GM19239 (cell line): ENCODE results near the gene CREB3L2.

Experiments
- DNase-seq: peaks from one replicate; pipeline ENCODE4 v3.0.0; 2011; ENCODE audit warnings: low spot score; ENCODE audit not compliant: insufficient read length
- FAIRE-seq: peaks from 2 replicates; lab custom pipeline; 2011; peaks lifted over from hg19 to GRCh38; lab: Jason Lieb, UNC

CREB3L2 gene

DNA sequence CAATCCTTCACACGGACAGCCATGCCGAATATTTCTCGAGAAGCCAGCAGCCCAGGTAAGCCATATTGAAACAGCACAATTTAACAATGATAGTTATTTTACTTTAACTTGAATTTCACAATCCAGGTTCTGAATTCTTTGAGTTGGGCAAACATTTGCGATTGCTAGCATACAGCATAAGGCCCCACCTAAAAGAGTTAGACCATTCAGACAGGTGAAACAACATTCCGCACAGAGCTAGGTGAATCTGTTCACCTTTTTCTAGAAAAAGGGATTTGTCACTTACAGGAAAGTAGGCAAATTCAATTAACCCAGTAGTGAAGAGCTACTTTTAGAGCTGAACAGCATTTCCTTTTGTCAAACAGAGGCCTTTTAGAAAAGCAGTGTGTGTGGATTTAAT is 45.3 kb downstream of the CREB3L2 start:
- DNase-seq, result no peak
- no peak for FAIRE-seq

DNA sequence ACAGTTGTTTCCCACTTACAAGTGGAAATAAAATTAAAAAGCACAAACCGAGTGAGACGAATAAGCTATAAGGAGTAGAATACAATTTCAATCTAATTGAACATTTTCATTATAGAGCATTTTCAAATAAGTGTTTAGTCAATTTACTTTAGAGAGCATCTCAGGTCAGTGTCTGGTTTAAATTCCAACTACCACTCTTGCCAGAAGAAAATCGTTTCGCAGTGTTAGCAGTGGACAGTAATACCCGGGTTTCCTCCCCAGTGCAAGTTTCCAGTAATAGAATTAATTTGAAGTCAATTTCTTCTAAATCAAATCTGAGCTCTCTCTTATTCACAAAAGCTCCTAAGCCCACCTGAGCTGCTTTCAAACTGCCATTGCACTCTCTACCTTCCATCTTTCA is 45.7 kb downstream of the CREB3L2 start:
- DNase-seq, result no peak
- no peak for FAIRE-seq

DNA sequence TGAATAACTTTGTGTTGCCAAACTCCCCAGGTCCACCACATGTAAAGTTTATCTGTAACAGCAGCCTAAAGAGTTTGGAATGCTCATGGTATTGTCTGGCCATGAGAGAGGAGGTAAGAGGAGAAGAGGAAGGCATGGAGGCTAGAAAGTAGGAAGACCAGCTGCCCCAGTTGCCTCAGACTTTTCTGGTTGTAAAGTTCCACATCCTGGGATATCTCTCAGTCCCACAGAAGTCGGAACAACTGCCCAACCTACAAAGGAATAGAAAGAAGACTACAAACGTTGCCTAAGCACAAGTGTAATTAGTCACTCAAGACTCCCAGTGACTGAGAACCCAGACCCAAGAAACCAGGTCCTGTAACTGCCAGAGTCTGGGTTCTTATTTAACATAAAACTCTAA is 47.3 kb downstream of the CREB3L2 start:
- FAIRE-seq, result no peak

DNA sequence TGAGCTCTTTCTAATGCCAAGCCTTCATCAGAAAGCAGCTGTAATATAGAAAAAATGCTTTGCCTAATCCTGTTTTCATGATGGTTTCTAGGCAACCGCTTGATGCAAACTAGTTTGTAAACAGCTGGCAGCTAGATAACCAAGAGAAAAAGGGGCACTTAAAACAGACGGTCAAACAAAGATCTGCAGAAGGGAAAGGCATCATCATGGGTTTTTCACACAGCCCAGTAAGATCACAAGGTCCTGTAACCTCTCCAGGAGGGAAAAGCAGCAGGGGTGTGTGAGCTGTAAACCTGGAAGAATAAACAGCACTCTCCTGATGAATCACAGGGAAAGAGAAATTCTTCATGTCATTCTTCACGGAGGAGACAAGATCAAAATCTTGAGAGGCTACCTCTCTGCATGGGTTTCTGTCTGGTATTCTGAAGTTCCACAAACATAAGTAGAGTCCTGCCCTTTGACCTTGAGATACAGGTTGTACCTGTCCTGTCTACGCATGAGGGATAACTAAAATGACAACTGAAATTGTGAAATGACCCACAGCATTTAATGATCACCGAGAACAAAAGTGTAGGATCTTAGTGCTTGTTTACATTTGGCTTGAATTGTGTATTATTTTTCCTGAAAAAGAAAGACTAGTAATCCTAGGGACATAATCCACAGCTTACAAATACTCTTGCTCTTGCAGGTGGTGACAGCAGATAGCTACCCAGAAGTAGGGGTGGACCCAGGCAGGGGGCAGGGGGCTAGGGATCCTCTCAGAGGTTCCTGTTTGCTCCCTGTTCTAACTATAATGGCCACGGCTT is 48.0 kb downstream of the CREB3L2 start:
- no peak for DNase-seq
- no peak for FAIRE-seq

More for the DNA sequence above, 47.3 kb downstream of the CREB3L2 start:
- DNase-seq, result no peak

DNA sequence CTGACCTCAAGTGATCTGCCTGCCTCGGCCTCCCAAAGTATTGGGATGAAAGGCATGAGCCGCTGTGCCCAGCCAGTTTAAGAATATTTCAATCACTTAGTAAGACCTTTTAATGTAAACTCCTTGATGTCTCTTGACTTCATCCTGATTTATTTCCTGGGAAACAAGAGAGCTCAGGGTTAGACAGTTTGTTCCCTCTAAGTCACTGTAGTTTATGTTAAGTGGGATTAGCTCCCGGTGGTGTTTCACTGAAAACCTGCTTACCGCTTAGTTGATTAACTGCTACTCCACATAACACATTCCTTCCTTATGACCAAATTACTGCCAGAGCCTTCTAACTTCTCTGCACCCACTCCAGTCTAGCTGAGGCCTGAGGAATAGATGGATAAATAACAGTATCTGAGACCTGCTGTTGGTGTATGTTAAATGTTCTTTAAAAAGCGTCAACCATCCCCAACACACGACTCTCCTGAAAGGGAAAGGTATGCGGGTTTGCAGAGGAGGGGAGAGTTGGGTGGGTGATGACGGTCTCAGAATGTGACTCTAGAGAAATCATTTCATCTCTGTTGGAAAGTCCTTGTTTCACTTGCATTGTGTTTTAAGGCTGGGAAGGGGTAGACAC is 48.7 kb downstream of the CREB3L2 start:
- FAIRE-seq, result no peak
- no peak for DNase-seq

DNA sequence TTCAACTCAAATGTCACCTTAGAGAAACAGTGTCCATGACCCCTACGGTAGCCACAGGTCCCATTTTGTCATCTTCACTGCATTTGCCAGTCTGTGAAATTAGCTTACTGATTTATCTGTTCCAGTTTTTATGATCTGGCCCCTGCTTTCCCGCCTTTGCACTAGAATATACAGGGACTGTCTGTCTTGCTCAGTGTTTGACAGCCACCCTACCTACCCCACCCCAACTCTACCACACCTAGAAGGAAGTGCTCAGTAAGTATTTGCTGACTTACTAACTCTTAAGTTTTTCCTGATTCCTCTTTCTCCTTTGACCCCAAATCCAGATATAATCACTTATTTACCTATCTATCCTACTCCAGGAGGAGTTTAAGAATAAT is 49.5 kb downstream of the CREB3L2 start:
- DNase-seq (no peak), FAIRE-seq (no peak)

DNA sequence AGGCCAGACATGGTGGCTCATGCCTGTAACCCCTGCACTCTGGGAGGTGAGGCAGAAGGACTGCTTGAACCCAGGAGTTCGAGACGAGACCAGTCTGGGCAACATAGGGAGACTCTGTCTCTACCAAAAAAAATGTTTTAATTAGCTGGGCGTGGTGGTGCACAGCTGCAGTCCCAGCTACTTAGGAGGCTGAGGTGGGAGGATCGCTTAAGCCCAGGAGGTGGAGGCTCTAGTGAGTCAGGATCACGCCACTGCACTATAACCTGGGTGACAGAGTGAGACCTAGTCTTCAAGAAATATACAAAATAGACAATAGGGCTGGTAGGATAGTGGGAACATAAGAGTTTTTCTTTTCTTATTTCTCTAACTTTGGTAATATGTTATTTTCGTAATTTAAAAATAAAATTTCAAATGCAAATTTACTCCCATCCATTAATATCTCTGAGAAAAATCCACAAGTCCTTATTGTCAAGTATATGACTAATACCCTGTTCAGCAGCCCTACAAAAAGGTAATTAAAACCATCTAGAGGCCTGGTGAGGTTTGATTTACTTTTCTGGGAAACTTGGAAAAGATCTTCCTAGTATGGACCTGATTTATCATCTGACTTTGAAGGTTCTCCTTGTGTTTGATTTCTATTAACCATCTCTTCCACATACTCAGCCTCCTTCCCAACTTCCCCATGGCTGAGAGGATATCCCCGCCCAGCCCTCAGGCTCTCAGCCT is 50.0 kb downstream of the CREB3L2 start:
- FAIRE-seq (no peak), DNase-seq (no peak)

DNA sequence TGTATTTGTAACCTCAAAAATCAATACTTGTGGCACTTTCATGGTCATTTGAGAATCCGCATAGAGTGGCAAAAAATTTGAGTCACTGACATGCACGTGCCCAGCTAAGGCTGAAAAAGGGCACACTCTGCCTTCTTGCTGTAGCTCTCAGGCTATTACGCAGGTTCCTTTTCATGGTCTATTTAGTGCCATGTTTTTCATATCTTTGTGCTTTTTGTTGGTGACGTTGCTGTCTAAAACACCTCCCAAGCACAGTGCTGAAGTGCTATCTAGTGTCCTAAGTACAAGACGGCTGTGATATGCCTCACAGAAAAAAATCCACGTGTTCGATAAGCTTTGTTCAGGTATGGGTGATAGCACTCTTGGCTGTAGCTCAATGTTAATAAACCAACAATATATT is 50.9 kb downstream of the CREB3L2 start:
- FAIRE-seq (no peak), DNase-seq (no peak)

DNA sequence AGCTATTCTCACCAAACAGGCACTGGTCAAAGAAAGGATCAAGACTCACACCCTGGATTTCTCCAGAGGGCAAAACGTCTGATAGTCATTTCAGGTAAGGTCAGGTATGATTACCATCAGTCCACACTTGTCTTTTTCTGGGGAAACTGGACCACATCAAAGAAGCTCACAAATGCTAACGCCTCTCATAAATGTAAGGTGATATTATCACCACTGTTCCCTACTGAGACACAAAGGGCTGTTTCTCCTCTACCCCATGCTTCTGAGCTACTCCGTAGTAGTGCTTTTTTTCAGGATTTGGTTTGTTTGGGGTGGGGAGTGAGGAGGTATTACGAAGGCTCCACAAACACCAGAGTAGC is 51.6 kb downstream of the CREB3L2 start:
- DNase-seq (no peak), FAIRE-seq (no peak)

DNA sequence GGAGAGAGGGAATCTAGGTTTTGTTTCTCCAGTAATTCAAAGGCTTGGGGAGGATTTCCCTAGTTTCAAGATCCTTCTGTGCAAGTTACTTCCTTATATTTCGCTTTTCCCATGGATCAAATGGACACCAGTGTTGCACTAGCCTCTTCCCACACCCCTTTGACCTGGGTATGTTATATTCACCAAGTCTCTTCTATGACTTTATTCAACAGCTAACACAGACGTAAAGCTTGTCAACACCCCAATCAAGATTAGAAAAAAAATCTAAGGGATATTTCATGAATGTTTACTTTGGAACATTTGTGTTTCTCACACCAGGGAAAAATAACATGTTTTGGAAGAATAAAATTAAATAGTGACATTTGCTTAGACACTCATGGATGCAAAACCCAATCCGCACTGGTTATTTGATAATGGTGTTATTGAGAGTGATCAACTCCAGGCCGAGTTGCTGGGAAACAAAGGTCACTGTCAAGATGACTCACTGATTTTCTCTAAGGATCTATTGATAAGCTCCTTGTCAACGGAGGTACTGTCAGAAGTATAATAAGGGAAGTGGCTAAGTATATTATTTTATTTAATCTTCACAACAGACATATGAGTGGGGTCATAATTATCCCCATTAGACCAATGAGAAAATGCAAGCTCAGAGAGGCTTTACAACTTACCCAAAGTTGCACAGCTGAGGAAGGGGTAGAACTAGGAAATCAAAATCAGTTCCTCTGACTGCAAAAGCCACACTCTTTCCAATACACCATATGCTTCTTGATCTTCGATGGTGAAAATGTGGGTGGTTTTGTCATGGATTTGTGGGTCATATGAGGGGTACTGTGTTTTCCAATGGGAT is 52.2 kb downstream of the CREB3L2 start:
- FAIRE-seq (no peak), DNase-seq (no peak)

DNA sequence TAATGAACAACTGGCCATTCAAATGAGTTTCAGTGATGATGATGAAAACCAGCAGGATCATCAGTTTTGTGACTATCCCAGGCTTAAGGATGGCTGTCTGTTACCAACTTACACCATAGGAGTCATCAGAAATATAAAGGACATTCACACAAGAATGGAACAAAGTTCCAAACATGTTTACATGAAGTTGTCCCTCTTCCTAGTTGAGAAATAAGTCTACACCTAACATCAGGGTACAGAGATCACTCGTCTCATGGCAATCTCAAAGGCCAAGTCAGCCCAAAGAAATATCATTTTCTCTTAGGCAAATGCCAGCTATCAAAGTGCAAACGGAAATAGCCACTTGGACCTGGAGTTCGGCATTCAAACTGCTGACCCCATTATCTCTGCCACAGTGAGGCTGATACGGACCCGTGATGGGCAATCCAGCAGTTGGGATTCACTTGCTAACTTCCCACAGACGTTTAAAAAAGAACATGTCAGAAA is 53.0 kb downstream of the CREB3L2 start:
- no peak for FAIRE-seq
- DNase-seq, result no peak

DNA sequence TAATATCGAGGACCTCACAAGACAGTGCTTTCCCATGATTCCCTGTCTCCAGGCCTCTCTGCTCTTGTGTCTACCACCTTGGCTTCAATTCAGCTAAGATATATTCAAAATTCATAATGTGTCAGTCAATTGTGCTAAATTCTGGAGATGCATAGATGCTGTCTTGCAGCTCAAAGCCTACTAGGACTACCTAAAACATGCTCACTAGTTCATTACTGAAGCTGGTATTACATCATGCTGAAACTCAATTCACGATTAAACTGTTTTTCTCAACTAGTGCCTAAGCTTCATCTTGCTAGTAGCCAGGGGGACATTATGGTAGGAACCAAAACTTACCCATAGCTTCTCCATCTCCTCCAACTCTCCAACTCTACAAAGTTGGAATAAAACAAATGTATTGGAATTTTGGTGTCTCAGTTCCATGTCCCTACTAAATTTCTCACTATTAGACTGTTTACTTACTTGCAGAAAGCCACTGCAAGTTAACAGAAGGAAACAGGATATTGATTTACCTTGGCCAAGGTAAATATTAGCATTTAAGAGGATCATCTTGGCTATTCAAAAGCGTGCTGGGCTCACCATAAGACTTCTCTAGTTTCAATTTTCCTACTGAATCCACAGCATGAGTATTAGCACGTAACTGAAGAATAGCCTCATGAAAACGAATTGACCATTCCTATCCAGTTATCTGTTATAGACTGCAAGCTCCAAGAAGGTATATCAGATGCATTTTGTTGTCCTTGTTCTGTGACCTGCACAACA is 53.6 kb downstream of the CREB3L2 start:
- FAIRE-seq, result no peak
- no peak for DNase-seq

DNA sequence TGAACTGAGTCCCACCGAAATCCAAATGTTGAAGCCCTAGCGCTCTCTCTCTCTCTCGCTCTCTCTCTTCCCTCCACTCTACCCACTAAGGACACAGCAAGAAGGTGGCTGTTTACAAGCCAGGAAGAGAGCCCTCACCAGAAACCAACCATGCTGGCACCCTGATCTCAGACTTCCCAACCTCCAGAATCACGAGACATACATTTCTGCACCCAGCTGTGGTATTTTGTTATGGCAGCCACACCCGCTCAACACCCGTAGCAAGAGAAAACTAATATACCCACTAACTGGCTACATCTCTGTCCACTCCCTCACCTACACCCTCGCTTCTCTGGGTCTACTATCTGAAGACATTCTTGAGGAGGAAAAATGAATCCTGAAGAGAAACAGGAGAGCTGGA is 54.8 kb downstream of the CREB3L2 start:
- DNase-seq, result no peak
- FAIRE-seq, result no peak

DNA sequence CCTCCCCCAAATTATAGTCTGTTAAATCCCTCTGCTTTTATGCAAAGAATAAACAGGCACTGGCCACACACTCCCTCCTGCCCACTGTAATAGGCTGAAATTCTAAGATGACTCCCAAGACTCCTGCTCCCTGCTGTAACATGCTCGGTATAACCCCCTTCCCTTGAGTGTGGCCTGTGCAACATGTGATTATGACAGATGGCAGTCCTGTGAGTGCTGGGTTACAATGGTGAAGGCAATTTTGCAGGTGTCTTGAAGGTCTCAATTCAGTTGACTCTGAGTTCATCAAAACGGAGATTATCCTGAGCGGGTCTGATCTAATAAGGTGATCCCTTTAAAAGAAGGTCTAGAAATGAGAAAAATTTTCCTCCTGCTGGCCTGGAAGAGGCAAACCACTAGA is 55.9 kb downstream of the CREB3L2 start:
- DNase-seq (no peak), FAIRE-seq (no peak)

DNA sequence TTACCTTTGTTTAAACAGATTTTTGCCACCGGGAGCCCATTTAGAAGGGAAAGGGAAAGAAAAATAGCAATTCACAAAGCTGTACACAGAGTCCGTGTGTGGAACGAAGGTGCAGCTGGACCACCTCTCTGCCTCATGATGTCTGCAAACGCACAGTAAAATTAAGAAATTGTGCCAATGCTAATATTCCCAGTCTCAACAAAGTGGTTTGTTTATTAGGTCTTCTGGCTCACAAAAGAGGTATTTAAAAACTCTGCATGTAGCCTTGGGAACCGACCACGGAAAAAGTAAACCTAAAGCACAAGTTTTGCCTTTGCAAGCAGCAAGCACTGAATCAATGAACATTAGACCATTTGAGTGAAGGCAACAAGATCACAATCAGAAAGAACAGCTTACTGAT is 57.7 kb downstream of the CREB3L2 start:
- FAIRE-seq (no peak), DNase-seq (no peak)

DNA sequence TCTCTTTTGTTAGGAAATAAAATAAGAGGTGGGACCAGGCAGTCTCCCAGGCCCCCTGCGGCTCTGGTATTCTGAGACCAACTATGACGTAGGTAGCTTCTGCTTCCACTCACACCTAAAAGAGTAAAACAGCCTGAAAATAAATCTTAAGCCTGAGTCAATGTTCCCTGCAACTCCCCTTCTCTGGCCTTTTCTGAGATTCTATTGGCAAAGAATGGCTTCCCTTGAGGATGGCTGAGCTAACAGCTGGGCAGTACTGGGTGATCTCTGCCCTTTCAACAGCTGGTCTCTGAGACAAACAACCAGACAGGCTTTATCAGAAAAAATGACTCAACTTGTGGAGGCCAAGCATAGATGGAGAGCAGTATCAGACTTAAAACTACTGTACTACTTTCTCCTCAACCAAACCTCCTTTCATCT is 58.7 kb downstream of the CREB3L2 start:
- no peak for FAIRE-seq
- no peak for DNase-seq

DNA sequence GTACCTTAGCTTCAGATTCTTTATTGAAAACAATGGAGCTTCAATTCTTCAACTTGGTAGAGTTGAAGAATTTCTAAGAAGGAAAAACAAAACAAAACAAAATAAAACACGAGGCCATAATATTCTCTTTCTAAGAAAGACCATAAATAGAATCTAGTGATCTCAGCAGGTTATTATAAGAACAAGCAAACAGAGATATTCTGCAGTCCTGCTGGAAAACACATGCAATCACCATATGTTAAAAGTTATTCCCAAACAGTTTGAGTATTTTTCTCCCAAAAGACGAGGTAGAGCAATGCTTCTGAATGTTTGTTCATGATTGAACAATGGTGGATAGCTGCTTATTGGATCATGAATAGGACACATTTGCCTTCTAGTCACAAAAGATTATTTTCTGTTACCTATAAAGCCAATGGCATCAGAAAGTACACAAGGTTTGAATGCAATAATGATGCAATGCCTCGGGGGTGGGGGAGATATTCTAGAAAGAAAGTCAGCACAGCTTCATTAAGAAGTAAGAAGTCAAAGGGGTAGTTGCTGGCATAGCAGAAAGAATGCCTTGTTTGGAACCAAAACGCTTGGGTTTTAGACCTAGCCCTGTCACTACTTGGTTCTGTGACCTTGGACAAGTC is 59.3 kb downstream of the CREB3L2 start:
- no peak for DNase-seq
- no peak for FAIRE-seq

DNA sequence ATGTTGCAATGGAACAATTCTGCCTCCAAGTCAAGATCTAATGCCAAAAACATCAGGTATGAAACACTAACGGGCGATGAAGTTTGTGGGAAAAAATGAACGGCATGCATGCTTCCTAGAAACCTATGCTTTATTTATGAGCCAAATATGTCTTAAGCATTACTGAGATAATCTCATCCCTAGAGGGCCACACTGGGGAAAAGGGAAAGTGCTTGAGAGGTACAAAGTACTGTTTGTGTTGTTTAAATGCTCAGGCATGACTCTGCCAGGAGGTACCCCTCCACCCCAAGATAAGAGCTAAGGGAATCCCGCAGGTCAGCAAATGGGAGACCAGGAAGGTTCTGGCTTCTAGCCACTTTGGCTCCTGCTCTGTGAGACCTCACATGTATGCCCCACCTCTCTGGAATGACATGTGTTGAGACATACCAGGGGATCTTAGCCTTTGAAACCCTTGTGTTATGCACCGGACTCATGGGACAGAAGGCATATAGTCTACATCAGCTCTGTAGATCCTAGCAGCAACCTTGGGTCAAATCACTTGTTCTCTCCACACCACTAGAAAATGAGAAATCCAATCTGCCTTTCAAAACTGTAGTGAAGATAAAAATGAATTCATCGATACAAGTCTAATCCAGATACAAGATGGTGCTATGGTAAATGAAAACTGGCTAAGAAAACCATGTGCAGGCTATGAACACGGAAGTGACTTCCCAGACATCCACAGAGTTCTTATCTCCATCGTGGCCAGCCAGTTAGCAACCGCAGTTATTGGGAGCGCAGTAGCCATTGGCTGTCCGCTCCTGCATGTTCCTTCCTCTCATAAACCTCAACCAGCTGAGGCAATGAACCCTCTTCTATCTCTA is 61.0 kb downstream of the CREB3L2 start:
- DNase-seq, result no peak
- no peak for FAIRE-seq
